ENCODE results near the gene SH3RF2. TPM values are rescaled to one million over a fixed set of nuclear protein-coding genes. Genes with fewer than 3 reads are reported as not detected.

SH3RF2 gene
- total and polyA plus RNA-seq, 10 donors: 0.04 to 0.44 (median 0.10) TPM; not detected in 2

GRCh38 chr5:145941096-145941447 lies 4.7 kb downstream of the SH3RF2 start:
- Histone ChIP-seq H3K27me3 (replicated peaks in 1 of 7) (peaks cover 0 to 40% (median 7%) of the 10 kb centered on the region in 7 donors), H3K27ac (no peak overlapping the region), H3K4me1 (peaks cover 0 to 8% (median 3%) of the 10 kb centered on the region in 6 donors), H3K4me3 (no peak overlapping the region), H3K9me3 (no peaks in the 10 kb centered on the region), H3K36me3 (no peaks in the 10 kb centered on the region)
- TF ChIP-seq POLR2AphosphoS5 (IDR thresholded peaks at IDR 0.05) (no peak), CTCF (IDR thresholded peaks at IDR 0.05 in 8 of 11, conservative IDR thresholded peaks at IDR 0.05 in 3 of 11) (no peak), POLR2A (IDR thresholded peaks at IDR 0.05) (no peak)
- DNase-seq: no peak
- 71 to 88% (median 81%) methylated on average over 2 of the region's 2 CpGs for WGBS, 5 donors
- intact Hi-C loops (cut with DNase I; ENCODE audit: low total_unique reads): no loop called here

- H3K4me1 ChIP-seq: peaks cover 0 to 3% (median under 1%) of the 10 kb centered on the region in 6 donors
- no peaks in the 10 kb centered on the region for H3K36me3 ChIP-seq
- H3K9me3 ChIP-seq: no peaks in the 10 kb centered on the region
- no peak for DNase-seq
- TF ChIP-seq POLR2AphosphoS5 (IDR thresholded peaks at IDR 0.05) (no peak), CTCF (IDR thresholded peaks at IDR 0.05 in 8 of 11, conservative IDR thresholded peaks at IDR 0.05 in 3 of 11) (no peak)
- no peak overlapping the region for H3K27ac ChIP-seq
- no peak overlapping the region for H3K4me3 ChIP-seq
- WGBS, 5 donors: 70 to 83% (median 72%) methylated on average over 3 of the region's 3 CpGs
- intact Hi-C loops (cut with DNase I; ENCODE audit: low total_unique reads): no loop called here
- peaks cover 0 to 35% (median 1%) of the 10 kb centered on the region in 7 donors for H3K27me3 ChIP-seq (replicated peaks in 1 of 7)
Observed at GRCh38 chr5:145941448-145942130, 5.2 kb downstream of the SH3RF2 start.

- intact Hi-C loops (cut with DNase I; ENCODE audit: low total_unique reads): no loop called here
- TF ChIP-seq CTCF (IDR thresholded peaks at IDR 0.05 in 8 of 11, conservative IDR thresholded peaks at IDR 0.05 in 3 of 11) (no peak), POLR2AphosphoS5 (IDR thresholded peaks at IDR 0.05) (no peak), POLR2A (IDR thresholded peaks at IDR 0.05) (no peak)
- no peaks in the 10 kb centered on the region for H3K9me3 ChIP-seq
- H3K27me3 ChIP-seq (replicated peaks in 1 of 7): peaks cover 0 to 29% (median 0%) of the 10 kb centered on the region in 7 donors
- no peak overlapping the region for H3K27ac ChIP-seq
- H3K36me3 ChIP-seq: no peaks in the 10 kb centered on the region
- H3K4me1 ChIP-seq: no peaks in the 10 kb centered on the region
- WGBS, 5 donors: 66 to 76% (median 68%) methylated on average over 3 of the region's 3 CpGs
- H3K4me3 ChIP-seq: no peak overlapping the region
- DNase-seq: no peak
Observed at GRCh38 chr5:145942201-145942600, 5.8 kb downstream of the SH3RF2 start.

- Histone ChIP-seq H3K27ac (no peak overlapping the region), H3K36me3 (no peaks in the 10 kb centered on the region), H3K27me3 (replicated peaks in 1 of 7) (peaks cover 0 to 24% (median 0%) of the 10 kb centered on the region in 7 donors), H3K9me3 (no peaks in the 10 kb centered on the region), H3K4me1 (no peaks in the 10 kb centered on the region), H3K4me3 (no peak overlapping the region)
- TF ChIP-seq POLR2AphosphoS5 (IDR thresholded peaks at IDR 0.05): no peak
- TF ChIP-seq POLR2A (IDR thresholded peaks at IDR 0.05): no peak
- TF ChIP-seq CTCF (IDR thresholded peaks at IDR 0.05 in 8 of 11, conservative IDR thresholded peaks at IDR 0.05 in 3 of 11): no peak
- DNase-seq: no peak
- intact Hi-C loops (cut with DNase I; ENCODE audit: low total_unique reads): no loop called here
Observed at GRCh38 chr5:145942749-145943148, 6.4 kb downstream of the SH3RF2 start.
